ENCODE results near the gene CLUH.

The CLUH gene

GRCh38 chr17:2691965-2692780, 19.4 kb downstream of the CLUH start:
- Histone ChIP-seq H3K4me1 (ENCODE audit: control insufficient read depth, insufficient read depth, low read length) (no peaks in the 10 kb centered on the region), H3K9ac (ENCODE audit: low read length) (no peak overlapping the region), H3K4me3 (ENCODE audit: low read depth, low read length) (no peak overlapping the region), H3K36me3 (ENCODE audit: control insufficient read depth, insufficient read depth, low read length) (peaks cover 61% of the 10 kb centered on the region), H3K27ac (ENCODE audit: low read depth, low read length) (no peak overlapping the region), H3K9me3 (ENCODE audit: control insufficient read depth, insufficient read depth, low read depth, low read length) (no peaks in the 10 kb centered on the region), H3K27me3 (ENCODE audit: control insufficient read depth, insufficient read depth, low read length) (no peaks in the 10 kb centered on the region)

- H3K9ac ChIP-seq (ENCODE audit: low read length) = no peak overlapping the region
- H3K4me3 ChIP-seq (ENCODE audit: low read depth, low read length) = no peak overlapping the region
- peaks cover 56% of the 10 kb centered on the region for H3K36me3 ChIP-seq (ENCODE audit: control insufficient read depth, insufficient read depth, low read length)
- H3K4me1 ChIP-seq (ENCODE audit: control insufficient read depth, insufficient read depth, low read length) = no peaks in the 10 kb centered on the region
- H3K27me3 ChIP-seq (ENCODE audit: control insufficient read depth, insufficient read depth, low read length) = no peaks in the 10 kb centered on the region
- H3K27ac ChIP-seq (ENCODE audit: low read depth, low read length) = no peak overlapping the region
- H3K9me3 ChIP-seq (ENCODE audit: control insufficient read depth, insufficient read depth, low read depth, low read length) = no peaks in the 10 kb centered on the region
Observed at GRCh38 chr17:2691069-2691871, 20.3 kb downstream of the CLUH start.

GRCh38 chr17:2690165-2691068, 21.1 kb downstream of the CLUH start:
- no peaks in the 10 kb centered on the region for H3K9me3 ChIP-seq (ENCODE audit: control insufficient read depth, insufficient read depth, low read depth, low read length)
- H3K9ac ChIP-seq (ENCODE audit: low read length) = no peak overlapping the region
- H3K36me3 ChIP-seq (ENCODE audit: control insufficient read depth, insufficient read depth, low read length) = peaks cover 47% of the 10 kb centered on the region
- no peak overlapping the region for H3K27ac ChIP-seq (ENCODE audit: low read depth, low read length)
- H3K27me3 ChIP-seq (ENCODE audit: control insufficient read depth, insufficient read depth, low read length) = no peaks in the 10 kb centered on the region
- H3K4me3 ChIP-seq (ENCODE audit: low read depth, low read length) = no peak overlapping the region
- no peaks in the 10 kb centered on the region for H3K4me1 ChIP-seq (ENCODE audit: control insufficient read depth, insufficient read depth, low read length)

GRCh38 chr17:2689411-2690164, 22.0 kb downstream of the CLUH start:
- Histone ChIP-seq H3K9me3 (ENCODE audit: control insufficient read depth, insufficient read depth, low read depth, low read length) (no peaks in the 10 kb centered on the region), H3K27ac (ENCODE audit: low read depth, low read length) (no peak overlapping the region), H3K4me1 (ENCODE audit: control insufficient read depth, insufficient read depth, low read length) (no peaks in the 10 kb centered on the region), H3K36me3 (ENCODE audit: control insufficient read depth, insufficient read depth, low read length) (peaks cover 42% of the 10 kb centered on the region), H3K9ac (ENCODE audit: low read length) (no peak overlapping the region), H3K27me3 (ENCODE audit: control insufficient read depth, insufficient read depth, low read length) (no peaks in the 10 kb centered on the region), H3K4me3 (ENCODE audit: low read depth, low read length) (no peak overlapping the region)

GRCh38 chr17:2688351-2689342, 22.9 kb downstream of the CLUH start:
- Histone ChIP-seq H3K36me3 (ENCODE audit: control insufficient read depth, insufficient read depth, low read length) (peaks cover 41% of the 10 kb centered on the region), H3K9ac (ENCODE audit: low read length) (no peak overlapping the region), H3K27me3 (ENCODE audit: control insufficient read depth, insufficient read depth, low read length) (no peaks in the 10 kb centered on the region), H3K9me3 (ENCODE audit: control insufficient read depth, insufficient read depth, low read depth, low read length) (no peaks in the 10 kb centered on the region), H3K27ac (ENCODE audit: low read depth, low read length) (no peak overlapping the region), H3K4me3 (ENCODE audit: low read depth, low read length) (no peak overlapping the region), H3K4me1 (ENCODE audit: control insufficient read depth, insufficient read depth, low read length) (no peaks in the 10 kb centered on the region)

GRCh38 chr17:2687074-2687418, 24.5 kb downstream of the CLUH start:
- no peak overlapping the region for H3K27ac ChIP-seq (ENCODE audit: low read depth, low read length)
- H3K27me3 ChIP-seq (ENCODE audit: control insufficient read depth, insufficient read depth, low read length) = no peaks in the 10 kb centered on the region
- peaks cover 41% of the 10 kb centered on the region for H3K36me3 ChIP-seq (ENCODE audit: control insufficient read depth, insufficient read depth, low read length)
- H3K9me3 ChIP-seq (ENCODE audit: control insufficient read depth, insufficient read depth, low read depth, low read length) = no peaks in the 10 kb centered on the region
- H3K4me3 ChIP-seq (ENCODE audit: low read depth, low read length) = no peak overlapping the region
- H3K9ac ChIP-seq (ENCODE audit: low read length) = no peak overlapping the region
- H3K4me1 ChIP-seq (ENCODE audit: control insufficient read depth, insufficient read depth, low read length) = no peaks in the 10 kb centered on the region

GRCh38 chr17:2685696-2686095, 25.9 kb downstream of the CLUH start:
- H3K27me3 ChIP-seq (ENCODE audit: control insufficient read depth, insufficient read depth, low read length) = no peaks in the 10 kb centered on the region

GRCh38 chr17:2684549-2684948, 27.0 kb downstream of the CLUH start:
- Histone ChIP-seq H3K36me3 (ENCODE audit: control insufficient read depth, insufficient read depth, low read length) (peaks cover 47% of the 10 kb centered on the region), H3K27me3 (ENCODE audit: control insufficient read depth, insufficient read depth, low read length) (no peaks in the 10 kb centered on the region), H3K27ac (ENCODE audit: low read depth, low read length) (no peak overlapping the region), H3K4me1 (ENCODE audit: control insufficient read depth, insufficient read depth, low read length) (no peaks in the 10 kb centered on the region), H3K9ac (ENCODE audit: low read length) (no peak overlapping the region), H3K4me3 (ENCODE audit: low read depth, low read length) (no peak overlapping the region), H3K9me3 (ENCODE audit: control insufficient read depth, insufficient read depth, low read depth, low read length) (no peaks in the 10 kb centered on the region)

More at GRCh38 chr17:2685696-2686095, 25.9 kb downstream of the CLUH start:
- Histone ChIP-seq H3K4me1 (ENCODE audit: control insufficient read depth, insufficient read depth, low read length) (no peaks in the 10 kb centered on the region), H3K36me3 (ENCODE audit: control insufficient read depth, insufficient read depth, low read length) (peaks cover 43% of the 10 kb centered on the region), H3K4me3 (ENCODE audit: low read depth, low read length) (no peak overlapping the region), H3K9me3 (ENCODE audit: control insufficient read depth, insufficient read depth, low read depth, low read length) (no peaks in the 10 kb centered on the region), H3K9ac (ENCODE audit: low read length) (no peak overlapping the region), H3K27ac (ENCODE audit: low read depth, low read length) (no peak overlapping the region)

GRCh38 chr17:2683912-2684311, 27.7 kb downstream of the CLUH start:
- H3K27ac ChIP-seq (ENCODE audit: low read depth, low read length) = no peak overlapping the region
- H3K4me1 ChIP-seq (ENCODE audit: control insufficient read depth, insufficient read depth, low read length) = no peaks in the 10 kb centered on the region
- peaks cover 54% of the 10 kb centered on the region for H3K36me3 ChIP-seq (ENCODE audit: control insufficient read depth, insufficient read depth, low read length)
- no peaks in the 10 kb centered on the region for H3K27me3 ChIP-seq (ENCODE audit: control insufficient read depth, insufficient read depth, low read length)
- no peak overlapping the region for H3K4me3 ChIP-seq (ENCODE audit: low read depth, low read length)
- no peak overlapping the region for H3K9ac ChIP-seq (ENCODE audit: low read length)
- H3K9me3 ChIP-seq (ENCODE audit: control insufficient read depth, insufficient read depth, low read depth, low read length) = no peaks in the 10 kb centered on the region

Measured in HUES6 (cell line).